AG08396 (cell line): ENCODE data around the gene DLG3.
A peak's percentile ranks its signal among the peaks of the same experiment; 100 is the strongest.

Source experiments
- DNase-seq: peaks from one replicate; pipeline ENCODE4 v3.0.0; 2012; ENCODE audit warnings: low spot score, mixed read lengths

The DLG3 gene

GRCh38 chrX:70437921-70438665 is 6.5 kb upstream of the DLG3 start:
- no peak for DNase-seq

- peak; percentile 7 for DNase-seq
Measured at GRCh38 chrX:70439016-70439415, 5.6 kb upstream of the DLG3 start.

- DNase-seq: no peak
Measured at GRCh38 chrX:70442224-70442623, 2.4 kb upstream of the DLG3 start.

GRCh38 chrX:70444946-70445656 is 466 bp downstream of the DLG3 start:
- peak; percentile 30 for DNase-seq

- DNase-seq: peak; percentile 8
Measured at GRCh38 chrX:70445951-70446350, 1.3 kb downstream of the DLG3 start.

GRCh38 chrX:70446380-70447350 is 2.0 kb downstream of the DLG3 start:
- DNase-seq: peak; percentile 4

GRCh38 chrX:70449457-70449966 is 4.9 kb downstream of the DLG3 start:
- DNase-seq: no peak

- DNase-seq: peak; percentile 73
Measured at GRCh38 chrX:70452143-70452733, 7.6 kb downstream of the DLG3 start.

- DNase-seq: no peak
Measured at GRCh38 chrX:70453024-70453618, 8.5 kb downstream of the DLG3 start.

- DNase-seq: peak; percentile 78
Measured at GRCh38 chrX:70454441-70455365, 10.1 kb downstream of the DLG3 start.

- DNase-seq: no peak
Measured at GRCh38 chrX:70455366-70456202, 10.9 kb downstream of the DLG3 start.

GRCh38 chrX:70456256-70456655 is 11.6 kb downstream of the DLG3 start:
- DNase-seq: no peak

- no peak for DNase-seq
Measured at GRCh38 chrX:70461026-70461425, 16.4 kb downstream of the DLG3 start.

- no peak for DNase-seq
Measured at GRCh38 chrX:70464051-70464450, 19.4 kb downstream of the DLG3 start.

GRCh38 chrX:70466968-70467367 is 22.3 kb downstream of the DLG3 start:
- DNase-seq: no peak

- DNase-seq: no peak
Measured at GRCh38 chrX:70468709-70469108, 24.1 kb downstream of the DLG3 start.

- no peak for DNase-seq
Measured at GRCh38 chrX:70470850-70471289, 26.2 kb downstream of the DLG3 start.

GRCh38 chrX:70476166-70476933 is 31.7 kb downstream of the DLG3 start:
- DNase-seq: no peak
